SK-N-SH treated with all-trans-retinoic acid at 6 μM for 48 hours (cell line): ENCODE data around the gene BPIFB3.

Experiments
- ATAC-seq: fragments of 200-7000 bp; cut with Tn5 transposase; 3 replicates; pipeline ENCODE4 v1.9.1; 2020; ENCODE audit warnings: mild to moderate bottlenecking, moderate library complexity
- ARNTL ChIP-seq: fragments of 450-650 bp; formaldehyde crosslinking; IDR thresholded peaks from 2 replicates; pipeline ENCODE4 v1.5.0; 2020; ENCODE audit warnings: low read depth, mild to moderate bottlenecking, moderate library complexity, borderline replicate concordance
- BACH2 ChIP-seq: fragments of 250-450 bp; sonication (Bioruptor Pico); IDR thresholded peaks from 2 replicates; pipeline ENCODE4 v1.9.0; 2021; ENCODE audit warnings: mild to moderate bottlenecking, borderline replicate concordance
- CSRNP3 ChIP-seq: fragments of 250-450 bp; sonication (Bioruptor Pico); IDR thresholded peaks from 2 replicates; pipeline ENCODE4 v1.5.1; 2021; ENCODE audit warnings: mild to moderate bottlenecking, moderate library complexity
- ESRRG ChIP-seq: fragments of 250-450 bp; sonication (Bioruptor Pico); IDR thresholded peaks from 2 replicates; pipeline ENCODE4 v1.6.1; 2021; ENCODE audit warnings: mild to moderate bottlenecking
- GLIS3 ChIP-seq: fragments of 250-450 bp; sonication (Bioruptor Pico); IDR thresholded peaks from 2 replicates; pipeline ENCODE4 v1.5.0; 2020; ENCODE audit warnings: mild to moderate bottlenecking, moderate library complexity
- ISL1 ChIP-seq: fragments of 250-450 bp; sonication (Bioruptor Pico); IDR thresholded peaks from 2 replicates; pipeline ENCODE4 v2.1.2; 2022; ENCODE audit warnings: mild to moderate bottlenecking, moderate library complexity
- OSR1 ChIP-seq: fragments of 250-450 bp; sonication (Bioruptor Pico); IDR thresholded peaks from 2 replicates; pipeline ENCODE4 v1.8.0; 2022; ENCODE audit warnings: moderate library complexity, mild to moderate bottlenecking, inconsistent platforms
- PATZ1 ChIP-seq: fragments of 250-450 bp; sonication (Bioruptor Pico); IDR thresholded peaks from 2 replicates; pipeline ENCODE4 v1.8.0; 2020; ENCODE audit warnings: mild to moderate bottlenecking, moderate library complexity, borderline replicate concordance
- POU6F1 ChIP-seq: fragments of 250-450 bp; sonication (Bioruptor Pico); IDR thresholded peaks from 2 replicates; pipeline ENCODE4 v1.8.0; 2021; ENCODE audit warnings: low read depth, mild to moderate bottlenecking, moderate library complexity, borderline replicate concordance
- PPARA ChIP-seq: fragments of 250-450 bp; sonication (Bioruptor Pico); IDR thresholded peaks from 2 replicates; pipeline ENCODE4 v1.5.0; 2020; ENCODE audit warnings: mild to moderate bottlenecking, borderline replicate concordance
- RARB ChIP-seq: fragments of 250-450 bp; sonication (Bioruptor Pico); IDR thresholded peaks from 2 replicates; pipeline ENCODE4 v1.8.0; 2021; ENCODE audit warnings: mild to moderate bottlenecking, moderate library complexity
- TOX ChIP-seq: fragments of 250-450 bp; sonication (Bioruptor Pico); IDR thresholded peaks from 2 replicates; pipeline ENCODE4 v1.8.0; 2021; ENCODE audit warnings: mild to moderate bottlenecking, moderate library complexity, borderline replicate concordance
- TSHZ2 ChIP-seq: fragments of 250-450 bp; sonication (Bioruptor Pico); IDR thresholded peaks from 2 replicates; pipeline ENCODE4 v1.5.0; 2020; ENCODE audit warnings: mild to moderate bottlenecking, moderate library complexity
- ZFP3 ChIP-seq: fragments of 250-450 bp; sonication (Bioruptor Pico); IDR thresholded peaks from 2 replicates; pipeline ENCODE4 v1.5.0; 2020; ENCODE audit warnings: mild to moderate bottlenecking, moderate library complexity
- ZNF565 ChIP-seq: fragments of 450-650 bp; formaldehyde crosslinking; conservative IDR thresholded peaks from 2 replicates; pipeline ENCODE4 v1.5.0; 2020; ENCODE audit warnings: low read depth, mild to moderate bottlenecking, moderate library complexity
- ZNF8 ChIP-seq: fragments of 450-650 bp; formaldehyde crosslinking; IDR thresholded peaks from 2 replicates; pipeline ENCODE4 v1.5.0; 2020; ENCODE audit warnings: mild to moderate bottlenecking, moderate library complexity

BPIFB3 gene

GRCh38 chr20:33018169-33018931, 35.4 kb upstream of the BPIFB3 start:
- ATAC-seq, result no peak
- TF ChIP-seq CSRNP3 (CRISPR knock-in tag) (no peak), ARNTL (CRISPR knock-in tag) (no peak), ZFP3 (CRISPR knock-in tag) (no peak), POU6F1 (CRISPR knock-in tag) (no peak), BACH2 (CRISPR knock-in tag) (no peak), PATZ1 (CRISPR knock-in tag) (no peak), TSHZ2 (CRISPR knock-in tag) (no peak), ISL1 (no peak), PPARA (CRISPR knock-in tag) (no peak), ZNF8 (CRISPR knock-in tag) (no peak), GLIS3 (CRISPR knock-in tag) (no peak), TOX (CRISPR knock-in tag) (no peak), OSR1 (CRISPR knock-in tag) (no peak)
- TF ChIP-seq, all 23 proteins: peak for 0

- TF ChIP-seq GLIS3 (CRISPR knock-in tag), result no peak
- TF ChIP-seq PATZ1 (CRISPR knock-in tag), result no peak
- no peak for ATAC-seq
Observed at GRCh38 chr20:33019465-33020277, 34.0 kb upstream of the BPIFB3 start.

- no peak for ATAC-seq
- no peak for TF ChIP-seq RARB (CRISPR knock-in tag)
- TF ChIP-seq ZFP3 (CRISPR knock-in tag), result no peak
- TF ChIP-seq TSHZ2 (CRISPR knock-in tag), result no peak
- no peak for TF ChIP-seq ZNF565
- no peak for TF ChIP-seq OSR1 (CRISPR knock-in tag)
- no peak for TF ChIP-seq PPARA (CRISPR knock-in tag)
- no peak for TF ChIP-seq BACH2 (CRISPR knock-in tag)
- no peak for TF ChIP-seq ZNF8 (CRISPR knock-in tag)
- TF ChIP-seq ESRRG (CRISPR knock-in tag), result no peak
- no peak for TF ChIP-seq ISL1
- TF ChIP-seq GLIS3 (CRISPR knock-in tag), result no peak
- TF ChIP-seq POU6F1 (CRISPR knock-in tag), result no peak
Observed at GRCh38 chr20:33020278-33021161, 33.2 kb upstream of the BPIFB3 start.
